Cardiac fibroblast (primary cell): ENCODE results near the gene ABCB9.

Experiments used
- DNase-seq, 2 donors: peaks; one replicate each; pipeline versions ENCODE4 v3.0.0 to v3.0.0-alpha.2; 2010; ENCODE audit warnings: low read depth in 2 of 2
- H3K4me3 ChIP-seq, 2 donors: replicated peaks in 1 of 2; 1 replicate in 1 of 2; 2 replicates in 1 of 2; pipeline ENCODE4 v1.5.1; 2011; ENCODE audit warnings: low read depth in 2 of 2, low read length in 2 of 2, mild to moderate bottlenecking in 2 of 2, moderate library complexity in 1 of 2
- TF ChIP-seq, protein P1 (sequence below): IDR thresholded peaks from one replicate; pipeline ENCODE4 v1.5.1; 2011; ENCODE audit warnings: low read depth, mild to moderate bottlenecking, low read length, inconsistent platforms

Gene ABCB9

DNA sequence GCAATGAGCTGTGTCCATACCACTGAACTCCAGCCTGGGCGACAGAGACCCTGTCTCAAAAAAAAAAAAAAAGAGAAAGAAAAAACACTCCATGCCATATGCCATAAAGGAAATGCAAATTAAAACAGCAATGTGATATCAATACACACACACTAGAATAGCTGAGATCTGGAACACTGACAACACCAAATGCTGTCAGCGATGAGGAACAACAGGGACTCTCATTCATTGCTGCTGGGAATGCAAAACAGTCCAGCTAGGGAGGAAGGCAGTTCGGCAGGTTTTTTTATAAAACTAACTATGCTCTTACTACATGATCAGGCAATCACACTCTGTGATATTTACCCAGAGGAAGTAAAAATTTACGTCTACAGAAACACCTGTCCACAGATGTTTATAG, 3.4 kb upstream of the ABCB9 start:
- TF ChIP-seq, protein P1, sequence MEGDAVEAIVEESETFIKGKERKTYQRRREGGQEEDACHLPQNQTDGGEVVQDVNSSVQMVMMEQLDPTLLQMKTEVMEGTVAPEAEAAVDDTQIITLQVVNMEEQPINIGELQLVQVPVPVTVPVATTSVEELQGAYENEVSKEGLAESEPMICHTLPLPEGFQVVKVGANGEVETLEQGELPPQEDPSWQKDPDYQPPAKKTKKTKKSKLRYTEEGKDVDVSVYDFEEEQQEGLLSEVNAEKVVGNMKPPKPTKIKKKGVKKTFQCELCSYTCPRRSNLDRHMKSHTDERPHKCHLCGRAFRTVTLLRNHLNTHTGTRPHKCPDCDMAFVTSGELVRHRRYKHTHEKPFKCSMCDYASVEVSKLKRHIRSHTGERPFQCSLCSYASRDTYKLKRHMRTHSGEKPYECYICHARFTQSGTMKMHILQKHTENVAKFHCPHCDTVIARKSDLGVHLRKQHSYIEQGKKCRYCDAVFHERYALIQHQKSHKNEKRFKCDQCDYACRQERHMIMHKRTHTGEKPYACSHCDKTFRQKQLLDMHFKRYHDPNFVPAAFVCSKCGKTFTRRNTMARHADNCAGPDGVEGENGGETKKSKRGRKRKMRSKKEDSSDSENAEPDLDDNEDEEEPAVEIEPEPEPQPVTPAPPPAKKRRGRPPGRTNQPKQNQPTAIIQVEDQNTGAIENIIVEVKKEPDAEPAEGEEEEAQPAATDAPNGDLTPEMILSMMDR, result no peak
- no peak for DNase-seq
- H3K4me3 ChIP-seq, result no peak overlapping the region

DNA sequence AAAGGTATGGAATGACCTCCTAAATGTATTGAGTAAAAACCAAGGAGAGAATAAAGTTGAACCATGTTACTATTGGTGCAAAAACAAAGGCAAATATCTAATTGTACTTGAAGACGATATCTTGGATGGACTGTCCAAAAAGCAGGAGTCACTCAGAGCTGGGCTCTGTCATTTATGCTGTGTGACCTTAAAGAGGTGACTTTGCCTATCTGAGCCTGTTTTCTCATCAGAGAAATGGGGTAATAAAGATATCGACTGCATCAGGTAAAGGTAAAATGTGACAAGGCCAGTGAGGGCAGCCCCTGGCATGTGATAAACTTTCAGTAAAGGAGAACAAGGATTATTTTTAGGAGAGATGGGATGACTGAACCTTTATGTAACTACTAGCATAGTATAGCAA, 1.8 kb upstream of the ABCB9 start:
- no peak overlapping the region for H3K4me3 ChIP-seq
- DNase-seq, result no peak
- TF ChIP-seq, protein P1, result no peak

DNA sequence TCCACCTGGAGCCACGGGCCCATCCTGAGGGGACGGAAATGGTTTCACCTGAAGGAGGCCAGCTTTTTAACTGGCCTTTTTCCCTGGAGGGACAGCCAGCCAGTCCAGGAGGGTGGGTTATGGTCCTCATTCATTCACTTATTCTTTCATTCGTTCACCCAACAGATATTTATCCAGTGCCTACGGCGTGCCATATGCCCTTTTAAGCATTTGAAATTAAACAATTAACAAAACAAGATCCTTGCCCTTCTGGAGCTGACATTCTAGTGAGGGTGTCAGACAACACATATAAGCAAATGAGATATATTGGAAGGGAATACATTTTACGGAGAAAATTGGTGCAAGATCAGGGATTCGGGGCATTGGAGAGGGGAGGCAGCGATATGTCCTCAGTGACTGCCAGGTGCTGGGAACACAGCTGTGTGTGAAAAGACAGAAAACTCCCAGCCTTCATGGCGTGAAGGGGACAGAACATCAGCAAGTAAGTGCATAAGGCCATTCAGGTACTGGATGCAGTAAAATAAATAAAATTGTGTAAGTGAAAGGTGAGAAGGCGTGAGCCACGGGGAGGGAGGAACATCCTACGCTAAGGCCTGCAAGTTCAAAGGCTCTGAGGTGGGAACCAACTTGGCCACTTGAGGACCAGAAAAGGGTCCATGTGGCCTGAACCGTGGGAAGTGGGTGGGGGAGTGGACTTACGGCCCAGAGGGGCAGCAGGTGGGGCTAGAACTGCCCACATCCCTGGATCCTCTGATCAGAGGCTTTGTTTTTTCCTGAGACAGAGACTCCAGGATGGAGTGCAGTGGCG, 684 bp upstream of the ABCB9 start:
- no peak overlapping the region for H3K4me3 ChIP-seq
- TF ChIP-seq, protein P1, result no peak

DNA sequence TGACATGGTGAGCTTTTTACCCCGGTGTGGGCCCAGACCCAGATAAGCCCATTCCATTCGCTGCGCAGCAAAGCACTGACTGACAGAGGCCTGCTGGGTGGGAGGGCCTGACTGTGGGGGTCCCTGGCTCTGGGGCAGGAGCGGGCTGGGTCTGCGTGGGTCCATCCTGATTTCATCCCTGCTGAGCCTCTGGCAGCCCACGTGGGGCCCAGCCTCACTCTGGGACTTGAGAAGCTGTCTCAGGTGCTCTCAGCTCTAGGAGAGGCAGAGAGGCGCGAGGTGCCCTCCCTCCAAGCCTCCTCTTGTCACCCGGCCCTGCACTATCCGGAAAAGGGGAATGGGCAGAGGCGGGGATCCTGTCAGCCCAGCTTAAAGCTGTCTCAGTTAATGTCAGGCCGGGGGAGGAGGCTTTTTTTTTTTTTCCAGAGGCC, 927 bp downstream of the ABCB9 start:
- H3K4me3 ChIP-seq, result peak overlapping the region; percentile 88 to 92
- DNase-seq, result peak in 1 of 2 donors; percentile 20

More for the DNA sequence above, 684 bp upstream of the ABCB9 start:
- no peak for DNase-seq

DNA sequence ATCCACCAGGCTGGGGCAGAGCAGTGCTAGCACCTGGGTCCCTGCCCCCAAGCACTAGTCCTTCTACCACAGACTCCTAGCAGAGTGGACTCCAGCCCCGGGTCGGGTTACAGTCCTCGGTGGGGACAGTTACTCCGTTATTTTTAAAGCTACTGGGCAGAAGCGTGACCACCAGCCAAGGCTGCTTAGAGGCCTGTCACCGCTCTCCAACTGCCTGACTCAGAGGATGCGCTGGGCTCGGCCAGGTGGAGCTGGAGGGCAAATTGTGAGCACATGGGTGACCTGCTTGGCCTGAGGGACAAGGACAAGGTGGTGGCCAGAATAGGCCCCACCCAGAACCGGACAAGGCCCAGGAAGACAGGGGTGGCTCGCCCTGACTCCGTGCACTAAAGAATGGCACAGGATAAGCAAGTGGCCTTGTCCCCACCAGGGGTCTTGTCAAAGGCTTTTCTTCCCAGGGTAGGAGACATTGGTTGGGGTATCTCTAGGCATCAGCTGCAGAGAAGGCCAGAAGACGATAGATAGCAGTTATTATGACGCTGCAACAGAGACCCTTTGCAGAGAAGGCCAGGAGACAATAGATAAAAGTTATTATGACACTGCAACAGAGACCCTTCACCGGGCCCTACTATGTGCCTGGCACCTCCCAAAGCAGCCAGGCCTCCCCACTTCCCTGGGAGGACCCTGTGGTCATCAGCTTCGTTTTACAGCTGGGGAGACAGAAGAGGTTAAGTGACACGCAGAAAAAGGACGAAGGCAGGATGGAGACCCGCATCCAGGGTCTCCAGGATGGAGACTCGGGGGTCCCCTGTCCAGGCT, 1.6 kb downstream of the ABCB9 start:
- DNase-seq, result no peak
- TF ChIP-seq, protein P1, result no peak
- peak overlapping the region; percentile 88 to 92 for H3K4me3 ChIP-seq

More for the DNA sequence above, 927 bp downstream of the ABCB9 start:
- TF ChIP-seq, protein P1, result no peak

DNA sequence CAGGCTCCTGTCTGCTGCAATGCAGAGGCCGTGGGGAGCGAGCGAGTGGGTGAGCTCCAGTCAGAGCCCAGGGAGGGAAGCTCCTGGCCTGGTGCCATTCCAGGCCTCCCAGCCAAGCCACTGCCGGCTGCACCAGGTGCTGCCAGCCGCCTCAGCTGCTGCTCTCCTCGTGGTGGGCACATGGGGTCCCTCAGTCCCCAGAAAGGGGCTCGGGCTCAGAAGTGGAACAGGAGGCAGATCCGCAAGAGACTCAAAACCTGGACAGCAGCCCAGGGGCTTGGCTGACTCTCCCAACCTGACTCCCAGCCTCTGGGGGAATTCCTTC, 2.4 kb downstream of the ABCB9 start:
- H3K4me3 ChIP-seq, result no peak overlapping the region
- TF ChIP-seq, protein P1, result no peak
- peak in 1 of 2 donors; percentile 66 for DNase-seq
